Measurements from ENCODE around the gene TDRD9.
A peak's percentile ranks its signal among the peaks of the same experiment; 100 is the strongest.

Gene TDRD9

DNA sequence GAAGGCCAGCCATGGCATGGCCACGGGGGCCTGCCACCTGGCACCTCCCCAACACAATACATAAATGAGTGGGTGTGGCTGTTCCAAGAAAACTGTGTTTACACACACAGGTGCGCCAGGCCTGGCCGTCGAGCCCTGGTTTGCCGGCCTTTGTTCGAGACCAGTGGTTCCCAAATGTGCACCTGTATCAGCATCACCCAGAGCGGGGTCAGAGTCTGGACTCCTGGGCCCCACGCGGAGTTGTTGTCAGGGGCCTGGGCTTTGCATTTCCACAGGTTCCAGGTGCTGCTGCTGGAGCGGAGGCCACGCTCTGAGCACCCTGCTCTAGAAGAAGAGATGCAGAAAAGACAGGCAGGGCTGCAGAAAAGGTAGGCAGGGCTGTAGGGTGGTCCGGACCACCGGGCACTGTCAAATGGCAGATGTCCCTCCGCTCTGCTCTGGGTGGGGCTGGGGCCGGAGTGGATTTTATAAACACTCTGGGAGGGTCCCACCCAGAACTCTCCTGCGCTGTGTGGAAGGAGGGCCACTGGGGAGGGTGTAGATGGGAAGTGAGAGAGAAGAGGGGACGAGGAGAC lies 153.1 kb downstream of the TDRD9 start:
- DNase-seq (ENCODE audit: insufficient read length, low spot score) = peak; percentile 3
- no peak for FAIRE-seq
- no peak for TF ChIP-seq POLR2A (IDR thresholded peaks at IDR 0.05; ENCODE audit: low read depth, low read length)

DNA sequence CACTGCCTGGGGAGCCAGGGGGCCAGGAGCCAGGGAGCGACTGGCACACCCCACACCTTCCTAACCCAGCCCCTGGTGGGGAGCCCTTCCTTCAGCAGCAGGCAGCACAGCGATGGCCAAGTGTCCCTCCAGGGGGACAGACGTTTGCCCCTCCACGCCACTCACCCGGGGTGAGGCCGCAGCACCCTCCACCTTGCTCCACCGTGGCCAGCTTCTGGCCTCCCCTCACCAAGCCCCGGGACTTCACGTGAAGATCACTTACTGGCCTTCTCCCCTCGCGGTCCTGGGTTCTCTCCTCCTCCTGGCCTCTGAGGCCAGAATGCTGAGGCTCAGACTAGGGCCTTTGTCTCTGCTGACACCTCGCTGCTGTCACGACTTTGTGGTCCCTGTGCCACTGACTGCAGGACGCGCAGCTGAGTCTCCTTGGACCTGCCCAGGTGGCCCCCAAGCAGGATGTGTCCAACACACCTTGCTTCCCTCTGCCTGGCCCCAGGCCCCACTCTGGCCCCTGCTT lies 153.8 kb downstream of the TDRD9 start:
- TF ChIP-seq POLR2A (IDR thresholded peaks at IDR 0.05; ENCODE audit: low read depth, low read length) = no peak
- DNase-seq (ENCODE audit: insufficient read length, low spot score) (peak; percentile 3), FAIRE-seq (no peak)

GRCh38 chr14:104082807-104083206 lies 154.6 kb downstream of the TDRD9 start:
- DNase-seq (ENCODE audit: insufficient read length, low spot score) = peak; percentile 6
- no peak for FAIRE-seq
- TF ChIP-seq POLR2A (IDR thresholded peaks at IDR 0.05; ENCODE audit: low read depth, low read length) = no peak

DNA sequence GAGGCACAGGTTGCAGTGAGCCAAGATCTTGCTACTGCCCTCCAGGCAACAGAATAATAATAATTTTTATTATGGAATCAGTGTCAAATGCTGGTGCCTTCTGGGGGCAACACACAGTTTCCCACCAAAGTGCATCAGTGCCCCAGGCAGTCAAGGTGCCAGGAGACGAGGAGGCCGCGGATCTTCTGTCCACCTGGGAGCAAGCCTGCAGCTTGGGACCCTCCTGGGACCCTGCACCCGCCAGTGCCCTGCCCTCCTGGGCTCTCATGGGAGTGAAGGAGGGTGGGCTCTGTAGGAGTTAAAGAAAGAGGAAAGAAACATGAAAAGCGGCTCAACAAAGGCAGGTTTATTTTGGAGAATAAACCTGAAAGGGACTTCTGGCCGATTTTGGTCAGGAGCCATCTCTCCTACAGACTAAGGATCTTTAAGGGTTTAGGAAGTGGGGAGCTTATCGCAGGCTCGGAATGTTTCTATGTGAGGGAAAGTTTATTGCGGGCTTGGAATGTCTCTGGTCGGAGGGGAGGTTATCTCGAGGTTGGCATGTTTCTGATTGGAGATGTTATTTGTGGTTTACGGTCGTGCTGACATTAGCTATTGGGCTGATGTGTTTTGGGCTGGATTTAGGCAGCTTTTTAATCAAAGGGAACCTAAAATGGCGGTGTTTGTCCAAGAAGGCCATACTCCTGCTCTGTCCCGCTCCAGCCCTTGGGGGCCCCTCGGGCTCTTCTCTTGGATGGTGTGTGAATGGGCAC lies 156.2 kb downstream of the TDRD9 start:
- no peak for FAIRE-seq
- no peak for DNase-seq (ENCODE audit: insufficient read length, low spot score)
- no peak for TF ChIP-seq POLR2A (IDR thresholded peaks at IDR 0.05; ENCODE audit: low read depth, low read length)

DNA sequence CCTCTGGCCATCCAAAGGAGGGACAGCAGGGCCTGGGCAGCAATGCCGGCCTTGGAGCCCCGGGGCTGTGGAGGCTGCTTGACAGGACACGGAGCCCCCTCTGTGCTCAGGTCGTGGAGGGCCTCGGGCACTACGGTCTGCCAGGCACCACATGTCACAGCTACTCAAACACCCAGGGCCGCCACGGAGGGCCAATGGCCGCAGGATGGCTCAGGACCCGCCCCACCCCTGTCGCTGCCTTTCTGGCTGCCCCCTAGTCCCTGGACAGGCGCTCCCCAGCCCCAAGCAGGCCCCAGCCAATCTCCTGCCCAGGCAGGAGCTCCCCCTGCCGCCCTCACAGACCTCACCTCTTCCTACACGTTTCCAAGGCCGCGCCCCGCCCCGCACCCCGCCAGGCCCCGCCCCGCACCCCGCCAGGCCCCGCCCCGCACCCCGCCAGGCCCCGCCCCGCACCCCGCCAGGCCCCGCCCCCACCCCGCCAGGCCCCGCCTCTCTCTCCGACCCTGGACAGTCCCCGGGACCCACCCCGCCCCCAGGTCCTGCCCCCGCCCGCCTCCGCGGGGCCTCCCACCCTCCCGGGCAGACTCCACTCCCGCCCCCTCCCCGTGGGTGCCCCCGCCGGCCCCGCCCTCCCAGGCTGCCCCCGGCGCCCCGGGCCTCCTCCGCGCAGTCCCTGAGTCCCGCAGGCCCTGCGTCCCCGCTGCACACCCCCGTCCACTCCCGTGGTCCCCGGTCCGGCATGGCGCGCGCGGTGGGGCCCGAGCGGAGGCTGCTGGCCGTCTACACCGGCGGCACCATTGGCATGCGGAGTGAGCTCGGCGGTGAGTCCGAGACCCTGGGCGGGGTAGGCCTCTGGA lies 157.0 kb downstream of the TDRD9 start, which contains the start of gene ASPG:
Gene ASPG (plus strand): TSS at position 669 of the 857 bp plus-strand sequence. CDS start 71 bp downstream, at position 740.
- FAIRE-seq (no peak), DNase-seq (ENCODE audit: insufficient read length, low spot score) (no peak)

DNA sequence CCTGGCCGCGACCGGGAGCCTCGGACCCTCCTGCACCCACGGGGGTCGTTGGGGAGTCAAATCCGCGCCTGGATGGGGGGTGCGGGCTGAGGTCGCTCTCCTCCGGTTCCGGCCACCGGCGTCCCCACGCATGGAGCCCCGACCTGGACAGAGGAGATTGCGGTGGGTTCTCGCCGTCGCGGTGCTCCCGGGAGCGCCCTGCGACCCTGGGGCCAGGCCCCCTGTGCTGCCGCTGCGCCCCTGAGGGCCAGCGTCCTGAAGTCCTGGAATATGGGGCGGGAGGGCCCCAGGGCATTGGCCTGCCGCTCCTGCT lies 157.6 kb downstream of the TDRD9 start:
- FAIRE-seq = no peak
- no peak for TF ChIP-seq POLR2A (IDR thresholded peaks at IDR 0.05; ENCODE audit: low read depth, low read length)

More for the DNA sequence above, 157.0 kb downstream of the TDRD9 start, which contains the start of gene ASPG:
- TF ChIP-seq POLR2A (IDR thresholded peaks at IDR 0.05; ENCODE audit: low read depth, low read length) = no peak

GRCh38 chr14:104086210-104086660 lies 158.0 kb downstream of the TDRD9 start:
- FAIRE-seq (no peak), DNase-seq (ENCODE audit: insufficient read length, low spot score) (no peak)
- no peak for TF ChIP-seq POLR2A (IDR thresholded peaks at IDR 0.05; ENCODE audit: low read depth, low read length)

More for the DNA sequence above, 157.6 kb downstream of the TDRD9 start:
- DNase-seq (ENCODE audit: insufficient read length, low spot score) = no peak

GRCh38 chr14:104086661-104087461 lies 158.6 kb downstream of the TDRD9 start:
- TF ChIP-seq POLR2A (IDR thresholded peaks at IDR 0.05; ENCODE audit: low read depth, low read length) = no peak

GRCh38 chr14:104087505-104087904 lies 159.2 kb downstream of the TDRD9 start:
- DNase-seq (ENCODE audit: insufficient read length, low spot score) (no peak), FAIRE-seq (no peak)
- TF ChIP-seq POLR2A (IDR thresholded peaks at IDR 0.05; ENCODE audit: low read depth, low read length) = no peak

More at GRCh38 chr14:104086661-104087461, 158.6 kb downstream of the TDRD9 start:
- DNase-seq (ENCODE audit: insufficient read length, low spot score) (no peak), FAIRE-seq (no peak)

DNA sequence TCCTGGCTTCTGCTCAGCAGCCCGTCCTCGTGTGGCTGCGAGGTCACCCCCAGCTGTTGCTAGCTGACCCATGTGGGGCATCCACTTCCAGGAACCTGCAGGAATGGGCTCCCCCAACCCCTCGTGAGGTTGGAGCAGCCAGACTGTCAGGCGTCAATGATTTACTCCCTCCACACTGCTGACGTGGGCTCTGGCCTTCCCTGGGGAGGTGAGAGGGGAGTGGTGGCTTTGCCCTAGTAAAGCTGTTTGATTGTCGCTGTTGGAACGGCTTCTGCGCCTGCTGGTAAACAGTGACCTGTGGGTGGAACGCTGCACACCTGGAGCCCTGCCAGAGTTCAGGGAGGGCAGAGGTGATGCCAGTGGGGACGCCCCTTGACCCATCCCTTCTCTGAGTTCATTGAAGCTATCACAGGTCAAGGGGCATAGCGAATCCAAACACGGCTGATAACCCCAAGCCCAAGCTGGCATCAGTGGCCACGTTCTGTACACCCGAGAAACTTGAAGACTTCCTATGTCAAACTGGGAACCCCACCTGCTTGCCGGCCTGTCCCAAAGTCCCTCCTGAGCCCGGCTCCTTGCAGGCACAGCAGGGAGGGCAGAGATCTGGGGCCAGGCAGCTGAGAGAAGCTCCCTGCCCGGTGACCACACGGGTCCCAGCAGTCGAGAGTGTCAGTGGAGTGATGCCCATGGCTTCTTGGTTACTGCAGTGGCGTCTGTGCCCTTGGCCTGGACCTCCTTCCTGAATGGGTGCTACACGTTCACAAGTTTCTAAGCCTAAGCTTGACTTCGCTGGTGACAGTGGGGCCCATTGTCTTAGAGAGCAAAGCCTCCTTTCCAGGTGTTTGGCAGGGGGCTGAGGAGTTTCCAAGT lies 160.0 kb downstream of the TDRD9 start:
- FAIRE-seq (no peak), DNase-seq (ENCODE audit: insufficient read length, low spot score) (no peak)
- no peak for TF ChIP-seq POLR2A (IDR thresholded peaks at IDR 0.05; ENCODE audit: low read depth, low read length)

GRCh38 chr14:104090071-104090748 lies 162.0 kb downstream of the TDRD9 start:
- FAIRE-seq (no peak), DNase-seq (ENCODE audit: insufficient read length, low spot score) (no peak)
- TF ChIP-seq POLR2A (IDR thresholded peaks at IDR 0.05; ENCODE audit: low read depth, low read length) = no peak

Data from H54 (cell line).